ENCODE results near the gene CRKL.

CRKL gene

GRCh38 chr22:20978419-20978818, 61.2 kb downstream of the CRKL start:
- DNase-seq (ENCODE audit: low read depth) = no peak
- TF ChIP-seq CTCF (IDR thresholded peaks at IDR 0.05; ENCODE audit: insufficient read depth, low read depth, low read length, missing control alignments) = no peak

GRCh38 chr22:20979243-20979809, 62.1 kb downstream of the CRKL start:
- H3K4me3 ChIP-seq (ENCODE audit: low read length) = peak overlapping the region; percentile 31
- TF ChIP-seq CTCF (IDR thresholded peaks at IDR 0.05; ENCODE audit: insufficient read depth, low read depth, low read length, missing control alignments) = no peak

More at GRCh38 chr22:20978419-20978818, 61.2 kb downstream of the CRKL start:
- H3K4me3 ChIP-seq (ENCODE audit: low read length) = no peak overlapping the region

GRCh38 chr22:20979940-20980453, 62.8 kb downstream of the CRKL start:
- peak overlapping the region; percentile 31 for H3K4me3 ChIP-seq (ENCODE audit: low read length)
- DNase-seq (ENCODE audit: low read depth) = no peak
- no peak for TF ChIP-seq CTCF (IDR thresholded peaks at IDR 0.05; ENCODE audit: insufficient read depth, low read depth, low read length, missing control alignments)

More at GRCh38 chr22:20979243-20979809, 62.1 kb downstream of the CRKL start:
- DNase-seq (ENCODE audit: low read depth) = peak; percentile 90

GRCh38 chr22:20980523-20980922, 63.3 kb downstream of the CRKL start:
- no peak for TF ChIP-seq CTCF (IDR thresholded peaks at IDR 0.05; ENCODE audit: insufficient read depth, low read depth, low read length, missing control alignments)
- DNase-seq (ENCODE audit: low read depth) = no peak
- no peak overlapping the region for H3K4me3 ChIP-seq (ENCODE audit: low read length)

GRCh38 chr22:20980938-20981722, 63.9 kb downstream of the CRKL start:
- TF ChIP-seq CTCF (IDR thresholded peaks at IDR 0.05; ENCODE audit: insufficient read depth, low read depth, low read length, missing control alignments) = no peak
- peak overlapping the region; percentile 85 for H3K4me3 ChIP-seq (ENCODE audit: low read length)
- DNase-seq (ENCODE audit: low read depth) = no peak

GRCh38 chr22:20981787-20982562, 64.8 kb downstream of the CRKL start, which contains the start of gene LZTR1:
Gene LZTR1, plus strand, starts transcription at chr22:20982297. Its CDS starts 75 bp downstream, at chr22:20982372.
- DNase-seq (ENCODE audit: low read depth) = peak; percentile 90
- peak within 1 kb of the TSS; percentile 85 for H3K4me3 ChIP-seq (ENCODE audit: low read length)

More at GRCh38 chr22:20981787-20982562, 64.8 kb downstream of the CRKL start, which contains the start of gene LZTR1:
- TF ChIP-seq CTCF (IDR thresholded peaks at IDR 0.05; ENCODE audit: insufficient read depth, low read depth, low read length, missing control alignments) = peak; percentile 47

Measured in epithelial cell of esophagus (primary cell).